GM12873 (cell line): ENCODE data around the gene MID1.

ENCODE experiments used
- CTCF ChIP-seq: IDR thresholded peaks from 2 replicates; pipeline ENCODE4 v1.5.1; 2012; ENCODE audit warnings: low read depth, mild to moderate bottlenecking, moderate library complexity, low read length, control low read depth; ENCODE audit not compliant: insufficient read depth; ENCODE audit errors: missing control alignments

Gene MID1

GRCh38 chrX:10603612-10604011 lies 16.8 kb downstream of the MID1 start:
- no peak for TF ChIP-seq CTCF

- no peak for TF ChIP-seq CTCF
Measured at GRCh38 chrX:10602646-10603045, 17.7 kb downstream of the MID1 start.

- no peak for TF ChIP-seq CTCF
Measured at GRCh38 chrX:10600479-10600878, 19.9 kb downstream of the MID1 start.

- TF ChIP-seq CTCF = no peak
Measured at GRCh38 chrX:10598540-10598939, 21.8 kb downstream of the MID1 start.

GRCh38 chrX:10597871-10598270 lies 22.5 kb downstream of the MID1 start:
- peak; percentile 69 for TF ChIP-seq CTCF

- no peak for TF ChIP-seq CTCF
Measured at GRCh38 chrX:10591363-10592335, 28.7 kb downstream of the MID1 start.

- no peak for TF ChIP-seq CTCF
Measured at GRCh38 chrX:10589098-10589497, 31.3 kb downstream of the MID1 start.
